Measurements from ENCODE around the gene PCED1B.

The PCED1B gene

GRCh38 chr12:47120736-47121135 is 41.3 kb downstream of the PCED1B start:
- no peak for DNase-seq (ENCODE audit: low read depth)

GRCh38 chr12:47121146-47121545 is 41.7 kb downstream of the PCED1B start:
- DNase-seq (ENCODE audit: low read depth), result no peak

- no peak for DNase-seq (ENCODE audit: low read depth)
These were observed 43.2 kb downstream of the PCED1B start for GRCh38 chr12:47122602-47123001.

GRCh38 chr12:47123730-47124129 is 44.3 kb downstream of the PCED1B start:
- no peak for DNase-seq (ENCODE audit: low read depth)

GRCh38 chr12:47124451-47124850 is 45.0 kb downstream of the PCED1B start:
- no peak for DNase-seq (ENCODE audit: low read depth)

DNA sequence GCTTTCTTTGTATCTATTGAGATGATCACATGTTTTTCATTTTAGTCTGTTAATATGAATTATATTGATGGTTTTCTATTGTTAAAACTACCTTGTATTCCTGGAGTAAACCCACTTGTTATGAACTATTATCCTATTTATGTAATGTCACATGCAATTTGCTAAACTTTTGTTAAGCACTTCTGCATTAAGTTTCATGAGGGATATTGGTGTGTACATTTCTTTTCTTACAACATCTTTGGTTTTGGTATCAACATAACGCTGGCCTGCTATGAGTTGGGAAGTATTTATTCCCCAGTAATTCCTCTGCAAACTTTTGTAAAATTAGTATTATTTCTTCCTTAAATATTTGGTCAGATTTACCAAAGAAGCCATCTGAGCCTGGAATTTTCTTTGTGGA is 46.8 kb downstream of the PCED1B start:
- no peak for DNase-seq (ENCODE audit: low read depth)

- no peak for DNase-seq (ENCODE audit: low read depth)
These were observed 51.6 kb downstream of the PCED1B start for GRCh38 chr12:47131011-47131410.

DNA sequence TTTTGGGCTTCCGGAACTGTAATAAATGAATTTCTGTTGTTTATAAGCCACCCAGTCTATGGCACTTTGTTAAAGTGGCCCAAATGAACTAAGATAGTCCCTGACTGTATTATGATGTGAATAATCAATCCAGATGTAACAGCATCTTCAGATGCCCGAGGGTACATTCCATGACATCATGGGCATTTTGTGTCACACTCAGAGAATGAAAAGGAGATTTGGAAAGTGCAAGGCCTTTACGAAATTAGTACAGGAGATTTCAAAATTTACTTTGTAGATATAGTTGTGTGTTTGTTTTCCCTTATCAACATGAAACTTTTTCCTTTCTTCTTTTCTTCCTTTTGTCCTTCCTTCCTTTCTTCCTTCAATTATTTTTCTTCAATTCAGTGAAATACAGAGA is 54.6 kb downstream of the PCED1B start:
- no peak for DNase-seq (ENCODE audit: low read depth)

GRCh38 chr12:47135578-47135977 is 56.2 kb downstream of the PCED1B start:
- no peak for DNase-seq (ENCODE audit: low read depth)

GRCh38 chr12:47139000-47139681 is 59.7 kb downstream of the PCED1B start:
- DNase-seq (ENCODE audit: low read depth), result no peak

- no peak for DNase-seq (ENCODE audit: low read depth)
These were observed 62.0 kb downstream of the PCED1B start for GRCh38 chr12:47141459-47141858.

GRCh38 chr12:47144769-47145168 is 65.3 kb downstream of the PCED1B start:
- DNase-seq (ENCODE audit: low read depth), result no peak

GRCh38 chr12:47145188-47145587 is 65.8 kb downstream of the PCED1B start:
- DNase-seq (ENCODE audit: low read depth), result no peak

GRCh38 chr12:47147739-47148138 is 68.3 kb downstream of the PCED1B start:
- no peak for DNase-seq (ENCODE audit: low read depth)

GRCh38 chr12:47149146-47149545 is 69.7 kb downstream of the PCED1B start:
- no peak for DNase-seq (ENCODE audit: low read depth)

GRCh38 chr12:47152095-47152494 is 72.7 kb downstream of the PCED1B start:
- no peak for DNase-seq (ENCODE audit: low read depth)

- DNase-seq (ENCODE audit: low read depth), result no peak
These were observed 76.2 kb downstream of the PCED1B start for GRCh38 chr12:47155457-47156166.

DNA sequence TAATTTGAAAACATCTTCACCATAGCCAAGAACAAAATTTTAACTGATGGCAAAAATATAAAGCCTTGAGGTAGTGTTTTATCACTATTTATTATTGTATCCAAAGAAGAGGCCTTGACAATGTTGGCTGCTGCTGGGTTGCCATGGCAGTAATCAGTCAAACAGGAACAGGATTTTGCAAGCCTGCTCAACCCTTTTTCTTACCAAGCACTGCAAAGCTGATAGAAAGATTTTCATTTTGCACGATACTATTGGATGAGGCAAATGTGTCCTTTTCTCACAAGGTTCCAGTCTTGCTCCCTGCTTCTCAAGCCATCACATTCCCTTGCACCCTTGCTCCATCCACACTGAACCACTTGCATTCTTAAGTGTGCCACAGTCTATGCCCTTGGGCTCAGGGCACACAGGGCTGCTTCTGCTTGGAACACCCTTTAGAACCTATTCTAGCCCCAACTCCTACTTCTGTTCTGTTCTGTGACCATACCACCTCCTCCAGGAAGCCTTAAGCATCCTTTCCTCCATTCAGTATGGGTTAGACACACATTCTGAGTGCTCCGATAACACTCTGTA is 76.8 kb downstream of the PCED1B start:
- DNase-seq (ENCODE audit: low read depth), result no peak

- no peak for DNase-seq (ENCODE audit: low read depth)
These were observed 79.4 kb downstream of the PCED1B start for GRCh38 chr12:47158792-47159191.

DNA sequence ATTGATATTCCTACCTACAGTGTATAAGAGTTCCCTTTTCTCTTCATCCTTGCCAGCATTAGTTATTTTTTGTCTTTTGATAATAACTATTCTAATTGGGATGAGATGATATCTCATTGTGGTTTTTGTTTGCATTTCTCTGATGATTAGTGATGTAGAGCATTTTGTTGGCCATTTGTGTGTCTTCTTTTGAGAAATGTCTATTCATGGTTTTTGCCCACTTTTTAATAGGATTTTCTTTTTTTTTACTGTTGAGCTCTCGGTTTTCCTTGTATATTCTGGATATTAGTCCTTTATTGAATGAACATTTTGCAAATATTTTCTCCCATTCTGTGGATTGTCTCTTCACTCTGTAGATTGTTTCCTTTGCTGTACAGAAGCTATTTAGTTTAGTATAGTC is 79.9 kb downstream of the PCED1B start:
- DNase-seq (ENCODE audit: low read depth), result no peak

GRCh38 chr12:47160316-47161244 is 81.2 kb downstream of the PCED1B start:
- no peak for DNase-seq (ENCODE audit: low read depth)

DNA sequence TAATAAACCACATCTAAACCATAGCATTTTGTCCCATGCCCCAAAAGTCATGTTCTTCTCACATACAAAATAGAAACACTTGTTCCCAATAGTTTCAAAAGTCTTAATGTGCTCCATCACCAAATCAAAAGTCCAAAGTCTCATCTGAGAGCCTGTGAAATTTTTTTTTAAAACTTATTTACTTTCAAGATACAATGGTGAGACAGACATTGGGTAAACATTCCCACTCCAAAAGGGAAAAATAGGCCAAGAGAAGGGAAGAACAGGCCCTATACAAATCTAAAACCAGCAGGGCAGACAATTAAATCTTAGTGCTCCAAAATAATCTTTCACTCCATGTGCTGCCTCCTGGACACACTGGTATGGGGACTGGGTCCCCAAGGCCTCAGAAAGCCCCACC is 84.7 kb downstream of the PCED1B start:
- DNase-seq (ENCODE audit: low read depth), result no peak
